Endometrial microvascular endothelial cells (primary cell): ENCODE measurements around the gene LRP3. TPM values are rescaled to one million over a fixed set of nuclear protein-coding genes. Genes with fewer than 3 reads are reported as not detected.
"Not testable (repeated sequence)": the region's sequence is repeated elsewhere in the genome, so short reads cannot be mapped to it uniquely, and the experiment has no call there.

Experiments
- in situ Hi-C: cut with HindIII; loops from 2 replicates; pipeline ENCODE4 v1.10.0; 2017; ENCODE audit warnings: low sequenced_read_pairs, low pct_unique_long_range_greater_than_20kb; ENCODE audit errors: inconsistent ontology term
- total RNA-seq: library from RNA; depleted of rRNA; stranded (reverse); fragments of >200 nt; gene quantifications from one replicate; pipeline ENCODE4 v1.2.3, GENCODE V29; 2015; ENCODE audit errors: inconsistent ontology term

Gene LRP3
- total RNA-seq, 1 donor from 2014 or later, result 31.9 TPM

DNA sequence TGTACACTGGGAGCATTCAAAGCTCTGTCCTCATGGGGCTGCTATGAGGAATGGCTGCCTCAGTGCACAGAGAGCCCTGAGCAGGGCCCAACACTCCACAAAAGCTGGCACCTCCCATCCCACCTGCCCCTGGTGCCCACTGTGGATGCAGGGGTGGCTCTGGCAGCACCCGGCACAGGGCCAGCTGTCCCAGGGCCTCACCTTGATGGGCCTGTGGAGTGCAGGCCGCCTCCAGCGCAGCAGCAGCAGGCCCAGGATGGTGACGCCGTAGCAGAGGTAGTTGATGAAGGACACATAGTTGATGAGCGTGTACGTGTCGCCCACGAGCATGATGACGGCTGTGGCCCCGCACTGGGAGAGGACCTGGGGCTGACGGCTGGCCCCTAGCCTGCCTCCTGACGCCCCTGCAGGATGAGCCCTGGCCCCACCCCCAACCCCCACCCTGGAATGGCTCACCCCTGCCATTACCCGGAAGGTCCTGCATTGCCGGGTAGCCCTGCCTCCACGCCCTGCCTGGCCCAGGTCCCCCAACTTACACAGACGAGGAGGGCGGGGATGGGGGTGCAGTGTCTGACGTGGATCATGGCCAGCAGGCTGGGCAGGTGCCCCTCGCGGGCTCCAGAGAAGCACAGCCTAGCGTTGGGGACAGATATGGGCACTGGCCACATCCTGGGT, 16.3 kb downstream of the LRP3 start:
- in situ Hi-C loops, result no loop called here

DNA sequence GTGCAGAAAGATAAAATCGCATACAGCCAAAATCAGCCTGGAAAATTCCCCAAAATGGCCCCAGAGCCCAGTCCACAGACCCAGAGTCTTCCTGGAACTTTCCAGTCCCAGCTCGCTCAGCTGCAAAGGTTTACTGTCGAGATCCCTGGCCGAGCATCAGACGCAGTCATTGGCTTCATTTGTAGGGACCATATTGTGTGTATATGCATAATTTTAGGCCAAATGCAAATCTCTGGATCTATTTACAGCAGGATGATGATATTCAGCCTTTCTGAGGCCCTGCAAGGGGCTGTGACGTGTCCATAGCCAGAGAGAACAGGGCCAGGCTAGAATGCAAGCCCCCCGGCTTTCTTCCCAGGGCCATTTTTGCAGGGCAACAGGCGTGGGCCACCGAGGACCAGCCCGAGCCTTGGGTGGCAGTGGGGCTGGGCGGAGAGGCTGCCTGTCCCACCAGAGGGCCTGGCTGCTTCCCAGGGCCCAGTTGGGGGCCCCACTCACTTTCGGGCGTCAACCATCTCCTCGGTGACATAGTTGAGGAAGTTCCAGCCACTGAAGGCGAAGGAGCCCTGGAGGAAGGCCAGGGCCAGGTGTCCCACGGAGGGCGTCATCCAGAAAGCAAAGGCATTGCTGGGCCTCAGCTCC, 17.8 kb downstream of the LRP3 start:
- in situ Hi-C loops, result no loop called here

DNA sequence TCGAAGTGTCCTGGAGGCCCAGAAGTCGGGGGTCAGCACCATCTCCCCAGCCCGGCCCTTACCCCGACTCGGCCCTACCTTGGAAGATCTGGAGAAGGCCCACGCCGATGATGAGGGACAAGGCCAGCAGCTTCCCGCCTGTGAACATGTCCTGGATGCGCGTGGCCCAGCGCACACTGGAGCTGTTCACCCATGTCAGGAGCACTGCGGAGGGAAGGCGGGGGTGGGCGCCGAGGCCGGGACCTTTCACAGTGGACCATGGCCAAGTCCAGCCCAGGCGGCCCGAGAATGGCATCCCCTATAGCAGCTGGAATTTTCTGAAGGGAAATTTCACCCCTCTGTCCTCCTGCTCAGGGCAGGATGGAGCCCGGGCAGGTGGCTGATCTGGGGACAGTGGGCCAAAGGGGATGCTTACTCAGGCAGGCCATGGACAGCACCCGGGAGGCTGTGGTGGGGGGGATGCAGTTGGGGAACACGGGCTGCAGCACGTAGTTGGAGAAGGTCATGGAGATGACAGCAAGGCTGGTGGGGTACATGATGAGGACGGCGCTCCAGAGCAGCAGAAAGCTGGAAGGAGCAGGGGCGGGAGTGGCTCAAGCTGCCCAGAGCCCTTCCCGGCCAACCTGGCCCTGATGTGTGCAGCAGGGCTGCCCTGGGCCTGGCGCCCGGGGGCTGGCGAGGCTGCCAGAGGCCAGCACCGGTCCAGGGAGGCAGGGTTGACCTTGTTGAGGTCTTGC, 18.5 kb downstream of the LRP3 start:
- in situ Hi-C loops, result no loop called here

DNA sequence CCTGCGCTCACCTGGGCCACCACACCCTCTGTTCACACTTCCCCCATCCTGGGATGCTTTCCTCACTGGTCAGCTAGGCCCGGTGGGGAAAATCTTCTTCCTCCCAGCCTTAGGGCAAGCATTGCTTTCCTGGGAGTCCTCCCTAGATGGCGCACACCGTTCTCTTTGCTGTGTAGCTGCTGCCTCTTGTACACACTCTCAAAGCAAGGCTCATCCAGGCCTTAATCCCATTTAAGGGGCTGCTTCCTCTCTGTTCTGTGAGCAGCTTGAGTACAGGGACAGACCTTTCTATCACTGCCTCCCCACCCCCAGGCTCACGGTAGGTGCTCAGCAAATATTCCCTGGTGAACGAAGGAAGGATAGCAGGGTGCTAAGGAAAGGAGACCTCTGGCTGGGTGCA, 20.5 kb downstream of the LRP3 start:
- in situ Hi-C loops, result no loop called here

DNA sequence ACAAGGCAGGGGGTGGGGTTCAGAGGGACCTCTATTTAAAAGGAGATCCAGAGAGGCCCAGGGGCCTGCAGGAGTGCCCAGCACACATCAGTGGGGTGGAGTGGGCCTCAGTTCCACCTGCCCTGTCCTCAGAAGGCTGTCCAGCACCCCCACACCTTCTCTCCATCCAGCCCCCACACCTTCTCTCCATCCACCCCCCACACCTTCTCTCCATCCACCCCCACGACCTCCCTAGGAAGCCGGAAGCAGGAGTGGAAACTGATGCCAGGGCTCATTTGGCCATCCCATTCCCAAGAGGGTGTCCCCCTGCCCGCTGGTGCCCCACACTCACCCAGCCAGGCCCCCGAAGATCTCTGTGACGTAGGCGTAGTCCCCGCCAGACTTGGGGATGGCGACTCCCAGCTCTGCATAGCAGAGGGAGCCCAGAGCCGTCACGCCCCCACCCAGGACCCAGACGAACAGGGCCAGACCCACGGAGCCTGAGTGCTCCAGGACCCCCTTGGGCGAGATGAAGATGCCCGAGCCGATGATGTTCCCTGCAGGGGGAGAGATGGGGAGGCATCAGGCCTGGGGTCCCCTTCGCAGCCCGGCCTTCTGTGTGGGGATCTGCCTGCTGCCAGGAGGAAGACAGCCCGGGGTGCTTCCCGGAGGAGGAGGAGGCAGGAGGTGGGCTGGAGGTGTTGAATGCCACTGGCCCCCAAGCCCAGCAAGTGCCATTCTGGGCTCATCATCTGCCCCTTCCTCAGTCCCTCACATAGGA, 21.5 kb downstream of the LRP3 start:
- in situ Hi-C loops, result no loop called here

DNA sequence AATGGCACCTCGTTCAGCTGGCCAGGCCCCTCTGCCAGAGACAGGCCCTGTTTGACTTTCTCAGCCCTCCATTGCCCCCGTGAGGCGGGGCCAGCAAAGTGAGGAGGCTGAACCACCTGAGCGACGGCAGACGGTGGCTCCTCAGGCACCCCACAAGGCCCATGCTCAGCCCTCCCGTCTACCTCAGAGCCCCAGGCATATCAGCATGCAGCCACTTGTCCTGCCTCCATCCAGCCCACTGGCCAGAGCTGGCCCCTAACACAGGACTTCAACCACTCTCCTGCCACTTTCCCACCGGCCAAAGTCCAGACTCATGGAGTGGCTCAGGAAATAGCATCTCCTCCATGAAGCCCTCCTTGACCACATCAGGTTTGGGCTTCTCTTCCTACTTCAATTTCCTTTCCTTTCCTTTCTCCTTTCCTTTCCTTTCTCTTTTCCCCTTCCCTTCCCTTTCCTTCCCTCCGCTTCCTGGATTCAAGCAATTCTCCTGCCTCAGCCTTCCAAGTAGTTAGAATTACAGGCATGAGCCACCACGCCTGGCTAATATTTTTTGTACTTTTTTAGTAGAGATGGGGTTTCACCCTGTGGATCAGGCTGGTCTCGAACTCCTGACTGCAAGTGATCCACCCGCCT, 22.2 kb downstream of the LRP3 start:
- in situ Hi-C loops, result no loop called here

DNA sequence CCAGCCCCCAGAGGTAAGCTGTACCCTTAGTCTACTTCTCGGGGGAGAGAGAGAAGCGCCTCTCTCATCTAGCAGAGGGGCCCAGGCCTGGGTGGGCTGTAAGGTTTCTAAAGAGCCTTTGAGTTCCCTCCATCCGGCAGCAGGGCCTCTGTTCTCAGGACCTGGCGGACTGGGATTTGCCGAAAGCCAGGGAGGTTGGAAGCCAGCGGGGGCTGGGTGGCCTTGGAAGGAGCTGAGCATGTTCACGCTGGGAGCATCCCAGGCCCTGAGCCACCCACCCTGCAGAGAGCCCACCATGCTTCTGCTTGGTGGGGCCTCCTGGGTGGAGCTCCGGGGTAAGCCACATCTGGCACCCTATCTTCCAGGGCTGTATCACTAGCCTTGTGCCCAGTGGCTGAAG, 23.8 kb downstream of the LRP3 start:
- in situ Hi-C loops, result no loop called here

DNA sequence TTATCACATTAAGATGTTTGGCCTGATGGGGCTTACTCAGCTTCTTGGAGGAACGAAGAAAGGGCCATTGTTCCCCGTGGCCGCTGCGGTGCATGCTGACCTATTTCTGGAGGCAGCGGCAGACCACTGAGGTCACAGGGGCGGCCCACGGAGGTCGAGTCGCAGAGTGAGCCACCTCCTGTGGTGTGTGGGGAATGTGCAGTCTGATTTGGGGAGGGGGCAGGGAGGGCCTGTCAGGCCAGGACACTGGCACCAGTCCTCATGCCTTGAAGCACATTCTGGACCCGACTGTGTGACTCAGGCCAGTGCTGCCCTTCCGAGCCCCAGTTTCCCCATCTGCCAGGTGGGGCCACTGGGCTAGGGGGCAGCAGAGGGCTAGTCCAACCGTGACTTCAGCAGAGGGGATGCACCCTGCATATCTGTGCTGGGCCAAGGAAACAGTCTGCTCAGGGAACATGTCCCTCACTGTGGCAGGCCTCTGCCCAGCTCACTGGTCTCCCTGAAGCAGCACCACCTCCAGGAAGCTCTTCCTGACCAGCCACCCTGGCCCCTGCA, 25.2 kb downstream of the LRP3 start:
- in situ Hi-C loops, result no loop called here

DNA sequence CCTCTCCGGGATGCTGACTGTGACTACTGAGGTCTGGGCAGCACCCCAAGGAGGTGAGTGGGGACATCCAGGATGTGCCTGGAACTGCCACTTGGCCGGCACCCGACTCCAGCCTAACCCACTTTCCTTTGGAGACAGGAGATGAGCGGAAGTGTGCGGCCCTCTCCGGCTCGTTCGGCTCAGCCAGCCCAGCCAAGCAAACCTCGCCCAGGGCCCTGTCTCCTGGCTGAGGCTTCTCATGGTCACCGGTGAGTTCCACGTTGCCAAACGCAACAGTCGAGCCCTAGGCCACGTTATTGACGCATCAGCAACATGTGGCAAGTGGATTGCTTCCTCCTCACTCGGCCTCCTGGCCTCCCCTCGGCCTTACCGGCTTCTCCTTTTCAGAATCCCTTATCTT, 26.0 kb downstream of the LRP3 start:
- in situ Hi-C loops, result no loop called here

DNA sequence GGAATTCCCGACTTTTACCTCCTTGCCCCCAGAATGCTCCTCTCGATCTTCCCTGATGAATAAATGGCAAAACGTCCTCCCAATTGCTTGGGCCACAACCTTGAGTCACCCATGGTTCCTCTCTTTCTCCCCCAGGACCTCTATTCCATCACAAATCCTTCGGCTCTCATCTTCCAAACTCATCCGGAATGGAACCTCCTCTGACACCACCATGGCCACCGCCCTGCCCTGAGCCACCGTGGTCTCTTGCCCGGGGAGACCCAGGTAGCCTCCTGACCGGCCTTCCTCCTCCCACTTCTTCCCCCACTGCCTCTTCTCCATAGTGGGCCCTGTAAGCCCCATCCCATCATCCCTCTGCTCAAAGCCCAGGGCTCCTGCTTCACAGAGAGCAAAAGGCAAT, 26.6 kb downstream of the LRP3 start:
- in situ Hi-C loops, result no loop called here

DNA sequence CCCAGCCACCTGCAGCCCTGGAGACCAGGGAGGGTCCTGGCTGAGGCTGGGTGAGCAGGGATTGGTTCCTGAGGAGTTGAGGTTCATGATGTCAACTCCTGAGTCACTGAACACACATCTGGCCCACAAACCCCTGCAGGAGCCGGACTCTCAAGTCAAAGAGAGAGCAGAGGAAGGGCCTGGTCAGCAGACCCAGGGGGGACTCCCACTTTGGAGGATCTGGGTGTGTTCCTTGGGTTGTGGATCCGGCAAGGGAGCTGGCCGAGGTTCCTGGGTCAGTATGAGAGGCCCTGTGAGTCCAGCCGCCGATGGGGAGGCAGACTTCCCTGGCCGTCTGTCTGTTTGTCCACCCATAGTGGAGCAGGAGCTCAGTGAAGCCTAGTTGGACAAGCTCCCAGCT, 27.5 kb downstream of the LRP3 start:
- in situ Hi-C loops, result no loop called here

DNA sequence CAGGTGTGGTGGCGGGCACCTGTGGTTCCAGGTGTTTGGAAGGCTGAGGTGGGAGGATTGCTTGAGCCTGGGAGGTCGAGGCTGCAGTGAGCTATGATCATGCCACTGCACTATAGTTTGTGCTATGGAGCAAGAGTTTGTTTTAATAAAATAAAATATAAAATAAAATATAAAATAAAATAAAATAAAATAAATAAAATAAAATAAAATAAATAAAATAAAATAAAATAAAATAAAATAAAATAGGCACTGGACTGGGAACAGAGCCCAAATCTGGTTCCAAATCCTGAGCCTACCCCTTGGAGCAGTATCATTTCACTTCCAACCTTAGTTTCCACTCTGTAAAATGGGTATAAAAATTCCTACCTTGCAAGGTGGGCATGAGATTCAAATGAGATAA, 28.1 kb downstream of the LRP3 start:
- in situ Hi-C loops, result not testable (repeated sequence)

DNA sequence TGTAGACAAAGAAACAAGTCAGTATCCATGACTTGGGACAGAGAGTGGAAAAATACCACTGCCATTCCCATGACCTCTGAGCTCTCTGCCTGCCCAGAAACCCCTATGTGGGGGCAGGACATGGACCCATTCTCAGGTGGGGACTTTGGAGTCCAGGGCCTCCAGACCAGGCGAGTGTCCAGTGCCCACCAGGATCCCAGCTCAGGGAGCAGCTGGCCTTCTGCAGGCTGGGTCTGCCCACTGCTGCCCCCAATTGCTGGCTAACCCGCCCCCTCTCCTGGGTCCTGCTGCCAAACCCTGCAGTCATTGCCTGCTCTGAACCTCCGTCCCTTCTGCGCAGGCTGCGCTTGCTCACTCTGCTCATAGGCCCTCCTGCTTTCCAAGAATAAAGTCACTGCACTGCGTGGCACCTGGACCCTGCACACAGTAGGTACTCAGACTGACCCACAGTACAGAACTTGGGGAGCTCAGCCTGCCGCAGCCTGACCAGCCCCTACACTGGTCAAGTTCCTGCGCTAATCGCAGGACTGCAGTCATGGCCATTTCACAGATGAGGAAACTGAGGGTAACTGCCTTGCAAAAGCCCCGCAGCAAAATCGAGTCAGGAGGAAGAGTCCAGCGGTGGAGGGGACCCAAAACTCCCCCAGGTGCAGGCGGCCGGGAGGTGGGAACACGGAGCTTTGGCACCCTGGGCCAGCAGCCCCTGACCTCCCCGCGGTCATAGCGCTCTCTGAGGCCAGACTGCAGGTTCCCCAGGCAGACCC, 30.7 kb downstream of the LRP3 start:
- in situ Hi-C loops, result no loop called here

DNA sequence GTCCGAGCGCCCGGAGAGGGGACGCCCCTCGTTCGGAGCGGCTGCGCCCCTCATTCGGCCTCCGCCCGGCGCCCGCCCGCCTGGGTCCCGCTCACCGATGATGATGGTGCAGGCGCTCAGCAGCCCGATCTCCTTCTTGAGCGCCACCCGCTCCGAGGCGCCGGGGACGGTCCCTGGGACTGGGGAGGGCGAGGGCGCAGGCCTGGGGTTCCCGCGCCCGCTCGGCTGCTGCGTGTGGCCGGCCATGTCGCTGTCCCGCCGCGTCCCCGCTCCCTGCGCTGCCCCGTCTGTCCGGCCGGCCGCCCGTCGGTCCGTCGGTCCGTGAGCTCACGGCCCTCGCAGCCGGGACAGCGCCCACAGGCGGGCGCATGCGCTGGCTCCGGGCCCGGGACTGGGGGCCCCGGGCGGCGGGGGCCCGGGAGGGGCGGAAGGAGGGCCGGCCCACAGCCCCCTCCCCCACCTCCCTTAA, 31.4 kb downstream of the LRP3 start, which contains the start of gene SLC7A10:
Gene SLC7A10, minus strand, starts transcription at position 393 of the 469 bp plus-strand sequence. Its CDS starts 147 bp downstream, at position 246.
- in situ Hi-C loops, result no loop called here

DNA sequence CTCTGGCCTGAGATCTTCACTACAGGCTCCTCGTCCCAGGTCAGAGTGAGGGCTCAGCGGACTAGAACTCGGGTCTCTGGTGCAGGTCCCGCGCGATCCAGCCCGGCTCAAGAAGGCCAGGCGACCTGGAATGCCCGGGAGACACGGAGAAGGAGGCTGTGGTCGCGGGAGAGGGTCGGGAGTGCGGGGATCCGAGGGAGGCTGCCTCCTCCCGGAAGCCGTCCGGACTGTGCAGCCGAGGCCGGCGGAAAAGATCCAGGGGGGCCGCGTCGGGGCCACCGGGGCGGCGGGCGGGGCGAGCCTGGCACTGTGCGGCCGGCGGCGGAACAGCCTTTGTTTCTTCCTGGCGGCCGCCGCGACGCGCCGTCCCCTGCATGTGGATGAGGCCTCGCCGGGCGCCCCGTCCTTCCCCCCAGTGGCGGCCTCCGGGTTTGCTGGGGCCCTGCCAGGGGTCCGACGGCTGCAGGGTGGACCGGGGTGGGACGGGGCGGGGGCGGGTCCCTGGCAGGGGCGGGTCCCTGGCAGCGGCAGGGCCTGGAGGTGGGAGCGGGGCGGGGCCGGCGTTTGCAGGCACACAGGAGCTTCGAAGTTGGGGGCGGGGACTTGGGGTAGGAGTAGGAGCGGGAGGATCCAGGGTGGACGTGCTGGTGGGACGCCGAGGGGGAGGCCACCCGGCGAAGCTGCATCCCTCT, 32.6 kb downstream of the LRP3 start:
- in situ Hi-C loops, result no loop called here

DNA sequence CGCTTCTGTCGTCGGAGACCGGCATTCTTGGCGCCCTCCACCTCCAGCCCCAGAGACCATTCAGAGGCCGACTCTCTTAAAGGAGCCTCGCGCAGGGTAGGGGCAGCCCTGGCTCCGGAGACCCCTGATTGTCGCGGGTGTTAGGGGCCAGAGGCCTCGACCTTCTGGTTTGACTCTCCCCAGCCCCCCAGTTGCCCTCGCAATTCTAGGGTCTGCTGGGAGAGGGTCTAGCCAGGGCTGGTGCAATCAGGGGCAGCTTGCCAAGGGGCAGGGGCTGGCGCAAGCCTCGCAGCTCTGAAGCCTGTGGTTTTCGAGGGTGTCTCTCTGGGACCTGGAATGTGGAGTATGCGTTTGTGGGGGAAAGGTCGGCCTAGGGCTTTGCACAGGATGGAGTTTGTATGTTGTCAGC, 33.1 kb downstream of the LRP3 start:
- in situ Hi-C loops, result no loop called here

DNA sequence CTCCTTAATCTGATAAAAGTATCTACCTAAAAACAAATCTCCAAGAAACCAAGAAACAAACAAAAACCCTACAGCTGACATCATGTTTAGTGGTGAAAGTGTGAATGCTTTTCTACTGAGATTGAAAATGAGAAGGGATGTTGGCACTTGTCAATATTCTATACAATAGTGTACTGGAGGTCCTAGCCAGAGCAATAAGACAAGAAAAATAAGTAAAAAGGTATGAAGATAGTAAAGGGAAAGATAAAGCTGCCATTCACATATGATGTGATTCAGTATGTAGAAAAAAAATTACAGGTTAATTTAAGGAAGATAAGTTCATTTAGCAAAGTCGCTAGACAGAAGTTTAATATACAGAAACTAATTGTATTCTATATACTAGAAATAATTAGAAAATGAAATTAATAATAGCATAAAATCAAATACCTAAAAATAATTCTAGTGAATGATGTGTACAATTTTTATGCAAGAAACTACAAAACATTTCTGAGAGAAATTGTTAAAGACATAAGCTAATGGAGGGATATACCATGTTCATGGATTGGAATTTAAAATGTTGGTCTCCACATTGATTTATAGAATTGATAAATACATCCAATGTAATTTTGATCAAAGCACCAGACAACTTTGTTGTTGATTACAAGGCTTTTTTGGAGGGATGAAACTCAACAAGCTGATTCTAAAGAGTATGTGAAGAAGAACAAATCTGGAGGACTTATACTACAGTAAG, 33.9 kb downstream of the LRP3 start:
- in situ Hi-C loops, result no loop called here
